ENCODE measurements around the gene GALNS. TPM values are rescaled to one million over a fixed set of nuclear protein-coding genes. Genes with fewer than 3 reads are reported as not detected.
"Not testable (repeated sequence)": the region's sequence is repeated elsewhere in the genome, so short reads cannot be mapped to it uniquely, and the experiment has no call there.

GALNS gene
- total RNA-seq, 2 donors from 2014 or later = 37.2 to 38.6 TPM

DNA sequence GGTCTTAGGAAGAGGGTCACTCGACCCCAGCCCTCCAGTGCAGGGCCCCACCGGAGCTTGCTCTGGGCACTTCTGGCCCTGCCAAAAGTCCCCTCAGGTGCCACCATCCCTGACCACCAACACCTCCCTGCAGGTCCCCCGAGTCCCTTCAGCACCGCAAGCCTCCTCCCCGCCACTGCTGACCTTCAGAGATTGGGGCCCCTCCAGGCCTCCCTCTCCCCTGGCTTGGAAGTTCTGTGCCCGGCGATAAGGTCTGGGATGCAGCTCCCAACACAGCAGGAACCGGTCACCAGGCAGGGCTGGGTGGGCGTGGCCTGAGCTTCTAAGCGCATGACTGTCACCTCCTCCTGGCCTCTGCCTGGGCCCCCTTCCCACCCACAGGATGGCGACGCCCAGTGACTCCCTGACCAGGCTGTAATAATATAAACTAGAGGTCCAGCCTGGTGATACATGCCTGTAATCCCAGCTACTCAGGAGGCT, 82.9 kb downstream of the GALNS start:
- Mint-ChIP-seq H3K36me3 (ENCODE audit: low read depth) (no peaks in the 10 kb centered on the region), H3K4me1 (peaks cover 18% of the 10 kb centered on the region), H3K27ac (peak overlapping the region; percentile 62), H3K27me3 (no peaks in the 10 kb centered on the region), H3K4me3 (no peak overlapping the region)
- DNase-seq (no peak), ATAC-seq (no peak)
- H3K9me3 ChIP-seq (ENCODE audit: control insufficient read depth, low read length, poor library complexity, severe bottlenecking) = no peaks in the 10 kb centered on the region

- no peak for ATAC-seq
- no peak for DNase-seq
- H3K27ac Mint-ChIP-seq = no peak overlapping the region
Observed at GRCh38 chr16:88772871-88773811, 83.6 kb downstream of the GALNS start.

GRCh38 chr16:88771781-88772180, 85.0 kb downstream of the GALNS start:
- H3K36me3 Mint-ChIP-seq (ENCODE audit: low read depth); ATAC-seq; DNase-seq: not testable (repeated sequence)

More at GRCh38 chr16:88772871-88773811, 83.6 kb downstream of the GALNS start:
- no peaks in the 10 kb centered on the region for H3K9me3 ChIP-seq (ENCODE audit: control insufficient read depth, low read length, poor library complexity, severe bottlenecking)
- no peaks in the 10 kb centered on the region for H3K27me3 Mint-ChIP-seq
- H3K4me3 Mint-ChIP-seq = no peak overlapping the region
- H3K36me3 Mint-ChIP-seq (ENCODE audit: low read depth) = no peaks in the 10 kb centered on the region
- H3K4me1 Mint-ChIP-seq = peaks cover 13% of the 10 kb centered on the region

GRCh38 chr16:88771294-88771772, 85.4 kb downstream of the GALNS start:
- no peaks in the 10 kb centered on the region for H3K27me3 Mint-ChIP-seq
- peaks cover 14% of the 10 kb centered on the region for H3K4me1 Mint-ChIP-seq
- H3K9me3 ChIP-seq (ENCODE audit: control insufficient read depth, low read length, poor library complexity, severe bottlenecking) = no peaks in the 10 kb centered on the region
- peak overlapping the region; percentile 47 for H3K27ac Mint-ChIP-seq
- ATAC-seq (no peak), DNase-seq (no peak)
- H3K4me3 Mint-ChIP-seq = no peak overlapping the region
- H3K36me3 Mint-ChIP-seq (ENCODE audit: low read depth) = no peaks in the 10 kb centered on the region

More at GRCh38 chr16:88771781-88772180, 85.0 kb downstream of the GALNS start:
- not testable (repeated sequence) for H3K4me3 Mint-ChIP-seq; H3K27me3 Mint-ChIP-seq; H3K9me3 ChIP-seq (ENCODE audit: control insufficient read depth, low read length, poor library complexity, severe bottlenecking); H3K27ac Mint-ChIP-seq
- peaks cover 13% of the 10 kb centered on the region for H3K4me1 Mint-ChIP-seq

GRCh38 chr16:88770461-88771293, 86.1 kb downstream of the GALNS start:
- H3K27ac Mint-ChIP-seq = peak overlapping the region; percentile 47
- DNase-seq = no peak
- peaks cover 19% of the 10 kb centered on the region for H3K4me1 Mint-ChIP-seq
- no peaks in the 10 kb centered on the region for H3K27me3 Mint-ChIP-seq
- peak; percentile 33 for ATAC-seq
- peak overlapping the region; percentile 21 for H3K4me3 Mint-ChIP-seq
- H3K9me3 ChIP-seq (ENCODE audit: control insufficient read depth, low read length, poor library complexity, severe bottlenecking) = no peaks in the 10 kb centered on the region
- no peaks in the 10 kb centered on the region for H3K36me3 Mint-ChIP-seq (ENCODE audit: low read depth)

GRCh38 chr16:88769617-88770460, 86.9 kb downstream of the GALNS start:
- H3K27ac Mint-ChIP-seq = no peak overlapping the region

GRCh38 chr16:88768071-88768783, 88.5 kb downstream of the GALNS start:
- H3K4me1 Mint-ChIP-seq = peaks cover 18% of the 10 kb centered on the region

More at GRCh38 chr16:88769617-88770460, 86.9 kb downstream of the GALNS start:
- DNase-seq (no peak), ATAC-seq (peak; percentile 56)
- H3K9me3 ChIP-seq (ENCODE audit: control insufficient read depth, low read length, poor library complexity, severe bottlenecking) = no peaks in the 10 kb centered on the region
- H3K4me1 Mint-ChIP-seq = peaks cover 17% of the 10 kb centered on the region
- H3K27me3 Mint-ChIP-seq = no peaks in the 10 kb centered on the region
- no peaks in the 10 kb centered on the region for H3K36me3 Mint-ChIP-seq (ENCODE audit: low read depth)
- H3K4me3 Mint-ChIP-seq = no peak overlapping the region

GRCh38 chr16:88767546-88768070, 89.1 kb downstream of the GALNS start:
- ATAC-seq (no peak), DNase-seq (no peak)
- Mint-ChIP-seq H3K4me3 (peak overlapping the region; percentile 21), H3K27ac (peak overlapping the region; percentile 6), H3K36me3 (ENCODE audit: low read depth) (no peaks in the 10 kb centered on the region), H3K4me1 (peaks cover 18% of the 10 kb centered on the region), H3K27me3 (no peaks in the 10 kb centered on the region)
- no peaks in the 10 kb centered on the region for H3K9me3 ChIP-seq (ENCODE audit: control insufficient read depth, low read length, poor library complexity, severe bottlenecking)

More at GRCh38 chr16:88768071-88768783, 88.5 kb downstream of the GALNS start:
- Mint-ChIP-seq H3K36me3 (ENCODE audit: low read depth) (no peaks in the 10 kb centered on the region), H3K4me3 (no peak overlapping the region), H3K27ac (no peak overlapping the region), H3K27me3 (no peaks in the 10 kb centered on the region)
- no peaks in the 10 kb centered on the region for H3K9me3 ChIP-seq (ENCODE audit: control insufficient read depth, low read length, poor library complexity, severe bottlenecking)
- DNase-seq (no peak), ATAC-seq (no peak)

DNA sequence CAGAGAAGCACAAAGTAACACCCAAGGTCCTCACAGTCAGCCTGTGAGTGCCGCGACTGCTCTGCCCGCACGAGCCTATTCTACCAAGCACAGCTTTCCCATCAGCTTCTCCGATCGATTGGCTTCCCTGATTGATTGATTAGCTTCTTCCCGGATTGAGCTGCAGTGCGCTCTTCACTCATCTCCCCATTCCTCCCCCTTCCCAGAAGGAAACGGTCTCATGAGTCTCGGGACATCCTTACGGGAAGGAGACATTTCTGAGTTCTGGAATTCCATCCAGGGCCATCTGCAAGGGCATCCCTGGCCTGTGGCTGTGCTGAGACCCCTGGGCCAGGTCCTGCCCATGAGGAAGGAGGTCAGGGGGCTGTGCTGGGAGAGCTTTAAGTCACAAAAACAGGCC, 89.8 kb downstream of the GALNS start:
- H3K27me3 Mint-ChIP-seq = no peaks in the 10 kb centered on the region
- no peaks in the 10 kb centered on the region for H3K36me3 Mint-ChIP-seq (ENCODE audit: low read depth)
- H3K4me3 Mint-ChIP-seq = peak overlapping the region; percentile 66
- DNase-seq = no peak
- no peaks in the 10 kb centered on the region for H3K9me3 ChIP-seq (ENCODE audit: control insufficient read depth, low read length, poor library complexity, severe bottlenecking)
- no peak for ATAC-seq
- peaks cover 18% of the 10 kb centered on the region for H3K4me1 Mint-ChIP-seq
- H3K27ac Mint-ChIP-seq = peak overlapping the region; percentile 6

DNA sequence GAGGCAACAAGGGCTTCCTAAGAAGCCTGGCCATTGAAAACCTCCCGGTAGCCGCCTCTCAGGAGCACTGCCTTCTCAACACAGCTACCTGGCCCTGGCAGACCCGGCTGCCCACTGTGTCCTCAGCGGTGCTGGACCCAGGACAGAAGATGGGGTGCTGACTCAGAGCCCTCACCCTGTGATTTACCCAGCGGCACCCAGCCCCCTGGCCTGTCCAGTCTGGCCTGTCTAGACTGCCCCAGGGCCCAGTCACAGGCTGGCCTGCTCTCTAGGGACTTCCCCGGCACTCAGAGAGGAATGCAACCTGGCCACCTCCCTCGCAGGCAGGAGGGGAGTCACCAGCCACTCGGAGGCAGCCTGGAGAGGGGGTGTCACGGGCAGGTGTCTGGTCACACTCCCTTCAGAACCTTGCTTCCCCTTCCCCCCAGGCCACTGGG, 91.8 kb downstream of the GALNS start:
- H3K27ac Mint-ChIP-seq = peak overlapping the region; percentile 78
- no peak overlapping the region for H3K4me3 Mint-ChIP-seq
- ATAC-seq (no peak), DNase-seq (no peak)
- H3K4me1 Mint-ChIP-seq = peaks cover 20% of the 10 kb centered on the region
- no peaks in the 10 kb centered on the region for H3K36me3 Mint-ChIP-seq (ENCODE audit: low read depth)
- no peaks in the 10 kb centered on the region for H3K27me3 Mint-ChIP-seq
- H3K9me3 ChIP-seq (ENCODE audit: control insufficient read depth, low read length, poor library complexity, severe bottlenecking) = no peaks in the 10 kb centered on the region

DNA sequence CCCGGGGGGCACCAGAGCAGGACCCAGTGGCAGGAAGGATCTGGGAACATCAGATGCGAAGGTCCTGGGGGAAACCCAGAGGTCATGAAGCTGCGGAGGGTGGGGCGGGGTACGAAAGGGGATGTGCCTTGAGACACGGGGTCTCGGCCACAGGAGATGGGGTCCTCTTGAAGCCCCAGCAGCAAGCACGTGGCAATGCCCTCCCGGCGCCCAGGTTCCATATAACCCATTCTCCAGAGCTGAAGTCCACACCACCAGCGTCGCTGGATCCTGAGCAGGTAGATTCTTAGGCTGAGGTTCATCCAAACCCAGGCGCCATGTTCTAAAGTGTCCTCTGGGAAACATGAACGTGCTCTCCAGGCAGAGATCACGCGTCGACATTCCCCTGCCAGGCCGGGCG, 92.7 kb downstream of the GALNS start:
- Mint-ChIP-seq H3K27me3 (no peaks in the 10 kb centered on the region), H3K4me1 (peaks cover 27% of the 10 kb centered on the region), H3K27ac (peak overlapping the region; percentile 78), H3K36me3 (ENCODE audit: low read depth) (no peaks in the 10 kb centered on the region), H3K4me3 (no peak overlapping the region)
- no peaks in the 10 kb centered on the region for H3K9me3 ChIP-seq (ENCODE audit: control insufficient read depth, low read length, poor library complexity, severe bottlenecking)
- no peak for DNase-seq
- no peak for ATAC-seq

All from T-helper 17 cell (primary cell).